ENCODE results near the gene CDH2.

CDH2 gene

GRCh38 chr18:28040211-28040610, 136.7 kb downstream of the CDH2 start:
- DNase-seq = no peak

GRCh38 chr18:28039691-28040090, 137.2 kb downstream of the CDH2 start:
- no peak for DNase-seq

GRCh38 chr18:28039078-28039477, 137.9 kb downstream of the CDH2 start:
- no peak for DNase-seq

- no peak for DNase-seq
These were observed 140.4 kb downstream of the CDH2 start for GRCh38 chr18:28036488-28036887.

GRCh38 chr18:28034567-28034966, 142.4 kb downstream of the CDH2 start:
- DNase-seq = no peak

- peak in 1 of 3 experiments; percentile 8 for DNase-seq
These were observed 144.8 kb downstream of the CDH2 start for GRCh38 chr18:28032177-28032576.

GRCh38 chr18:28030458-28030857, 146.5 kb downstream of the CDH2 start:
- no peak for DNase-seq

- no peak for DNase-seq
These were observed 149.2 kb downstream of the CDH2 start for GRCh38 chr18:28027755-28028154.

GRCh38 chr18:28019425-28020108, 157.4 kb downstream of the CDH2 start:
- no peak for DNase-seq

- DNase-seq = no peak
These were observed 158.6 kb downstream of the CDH2 start for GRCh38 chr18:28018351-28018750.

- DNase-seq = peak; percentile 7 to 79 (median 37)
These were observed 161.3 kb downstream of the CDH2 start for GRCh38 chr18:28015671-28016070.

- peak in 1 of 3 experiments; percentile 18 for DNase-seq
These were observed 163.9 kb downstream of the CDH2 start for GRCh38 chr18:28013066-28013465.

GRCh38 chr18:28012336-28012735, 164.6 kb downstream of the CDH2 start:
- DNase-seq = no peak

- DNase-seq = no peak
These were observed 167.3 kb downstream of the CDH2 start for GRCh38 chr18:28009589-28009988.

- no peak for DNase-seq
These were observed 169.1 kb downstream of the CDH2 start for GRCh38 chr18:28007841-28008240.

- no peak for DNase-seq
These were observed 171.8 kb downstream of the CDH2 start for GRCh38 chr18:28005164-28005563.

GRCh38 chr18:28004606-28005005, 172.3 kb downstream of the CDH2 start:
- no peak for DNase-seq

GRCh38 chr18:28003451-28003850, 173.5 kb downstream of the CDH2 start:
- no peak for DNase-seq

GRCh38 chr18:28002841-28003240, 174.1 kb downstream of the CDH2 start:
- no peak for DNase-seq

- no peak for DNase-seq
These were observed 180.1 kb downstream of the CDH2 start for GRCh38 chr18:27996801-27997272.

GRCh38 chr18:27995770-27996502, 181.0 kb downstream of the CDH2 start:
- no peak for DNase-seq

- no peak for DNase-seq
These were observed 182.4 kb downstream of the CDH2 start for GRCh38 chr18:27994571-27994970.

GRCh38 chr18:27991391-27991790, 185.5 kb downstream of the CDH2 start:
- DNase-seq = no peak

GRCh38 chr18:27985832-27986231, 191.1 kb downstream of the CDH2 start:
- no peak for DNase-seq

All from NCI-H1417 (cell line).